ENCODE data around the gene VAMP2. TPM values are rescaled to one million over a fixed set of nuclear protein-coding genes. Genes with fewer than 3 reads are reported as not detected.

Gene VAMP2, protein sequence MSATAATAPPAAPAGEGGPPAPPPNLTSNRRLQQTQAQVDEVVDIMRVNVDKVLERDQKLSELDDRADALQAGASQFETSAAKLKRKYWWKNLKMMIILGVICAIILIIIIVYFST
- total RNA-seq (2014; rRNA removed; shearing (Covaris generic)), result 2.0 and 2.1 TPM in 2 replicates

GRCh38 chr17:8162233-8162996 is at the start of gene VAMP2:
Gene VAMP2, minus strand, starts transcription at chr17:8162948. Its CDS starts 69 bp downstream, at chr17:8162879.
- DNase-seq (ENCODE audit: low read depth), result peak; percentile 49

- DNase-seq (ENCODE audit: low read depth), result no peak
Measured at GRCh38 chr17:8210761-8211458, 48.2 kb upstream of the VAMP2 start.

DNA sequence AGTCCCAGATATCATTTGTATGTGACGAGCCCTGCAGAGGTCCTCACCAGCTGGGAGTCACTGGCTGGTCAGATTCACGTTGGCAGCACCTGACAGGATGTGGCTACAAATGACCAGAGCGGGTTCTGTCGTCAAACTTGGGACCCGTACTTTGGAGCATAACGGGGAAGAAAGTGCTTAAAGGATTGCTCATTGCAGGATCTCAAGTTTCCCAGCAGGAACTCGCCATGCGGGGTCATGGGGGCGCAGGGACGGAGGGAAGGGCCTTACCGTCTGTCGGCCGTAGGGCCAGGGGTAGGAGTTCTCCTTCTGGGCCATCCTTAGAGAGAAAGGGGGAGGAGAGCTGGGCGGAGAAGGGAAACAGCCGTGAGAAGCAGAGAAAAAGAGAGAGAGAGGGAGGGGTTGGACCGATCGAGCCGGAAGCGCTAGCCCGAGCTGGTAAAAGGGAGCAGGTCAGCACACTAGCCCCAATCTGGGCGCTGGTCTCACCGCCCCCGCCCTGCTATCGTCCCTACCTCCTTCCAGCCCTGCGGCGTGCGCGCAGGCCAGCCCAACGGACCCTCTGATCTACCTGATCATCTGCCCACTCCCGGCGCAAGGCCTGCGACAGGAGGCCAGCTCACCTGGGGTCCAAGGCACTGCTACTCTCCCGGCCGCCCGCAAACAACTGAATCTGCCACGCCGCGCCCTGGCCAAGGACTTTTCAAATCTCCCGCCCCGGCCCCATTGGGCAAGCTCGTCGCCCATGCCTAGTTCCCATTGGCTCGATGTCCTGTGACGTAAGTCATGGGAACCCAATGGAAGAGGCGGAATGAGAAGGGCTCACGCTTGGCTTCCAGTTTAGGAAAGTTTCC is 47.4 kb upstream of the VAMP2 start, which contains the start of gene AURKB:
Gene AURKB, minus strand, starts transcription at position 669 of the 854 bp plus-strand sequence. Its CDS starts 351 bp downstream, at position 318.
- peak; percentile 96 for DNase-seq (ENCODE audit: low read depth)

DNA sequence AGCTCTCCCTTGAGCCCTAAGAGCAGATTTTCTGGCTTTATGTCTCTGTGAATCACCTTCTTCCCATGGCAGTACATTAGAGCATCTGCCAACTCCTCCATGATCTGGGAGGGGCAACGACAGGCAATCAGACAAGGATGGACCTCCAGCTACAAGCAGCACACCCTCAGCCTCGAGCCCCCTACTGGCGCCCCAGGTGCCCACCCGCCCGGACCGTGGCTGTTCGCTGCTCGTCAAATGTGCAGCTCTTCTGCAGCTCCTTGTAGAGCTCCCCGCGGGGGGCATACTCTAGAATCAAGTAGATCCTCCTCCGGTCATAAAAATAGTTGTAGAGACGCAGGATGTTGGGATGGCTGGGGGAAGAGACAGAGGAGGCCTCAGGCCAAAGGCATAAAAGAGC is 43.8 kb upstream of the VAMP2 start:
- DNase-seq (ENCODE audit: low read depth), result no peak

DNA sequence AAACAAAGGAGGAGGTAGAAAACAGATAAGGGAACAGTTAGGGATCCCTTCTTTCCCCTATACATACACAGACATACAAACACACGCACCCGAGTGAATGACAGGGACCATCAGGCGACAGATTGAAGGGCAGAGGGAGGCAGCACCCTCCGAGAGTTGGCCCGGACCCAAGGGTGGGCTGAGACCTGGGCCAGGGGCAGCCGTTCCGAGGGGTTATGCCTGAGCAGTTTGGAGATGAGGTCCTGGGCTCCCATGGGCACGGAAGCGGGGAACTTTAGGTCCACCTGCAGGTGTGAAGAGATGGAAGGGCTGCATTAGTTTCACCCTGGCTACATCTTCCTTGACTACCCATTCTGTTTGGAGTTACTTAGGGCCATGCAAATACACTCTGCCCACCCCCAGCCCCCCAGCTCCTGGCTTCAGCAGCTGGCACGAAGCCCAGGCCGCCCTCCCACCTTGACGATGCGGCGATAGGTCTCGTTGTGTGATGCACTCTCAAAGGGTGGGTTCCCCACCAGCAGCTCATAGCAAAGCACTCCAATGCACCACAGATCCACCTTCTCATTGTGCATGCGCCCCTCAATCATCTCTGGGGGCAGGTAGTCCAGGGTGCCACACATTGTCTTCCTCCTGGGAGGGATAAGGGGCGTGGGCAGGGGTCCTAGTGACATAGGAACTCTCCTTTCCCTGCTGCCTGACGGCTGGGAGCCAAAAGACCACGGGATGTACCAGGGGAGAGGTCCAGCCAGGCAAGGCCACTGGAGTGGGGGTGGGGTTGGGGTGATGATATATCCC is 42.2 kb upstream of the VAMP2 start:
- no peak for DNase-seq (ENCODE audit: low read depth)

DNA sequence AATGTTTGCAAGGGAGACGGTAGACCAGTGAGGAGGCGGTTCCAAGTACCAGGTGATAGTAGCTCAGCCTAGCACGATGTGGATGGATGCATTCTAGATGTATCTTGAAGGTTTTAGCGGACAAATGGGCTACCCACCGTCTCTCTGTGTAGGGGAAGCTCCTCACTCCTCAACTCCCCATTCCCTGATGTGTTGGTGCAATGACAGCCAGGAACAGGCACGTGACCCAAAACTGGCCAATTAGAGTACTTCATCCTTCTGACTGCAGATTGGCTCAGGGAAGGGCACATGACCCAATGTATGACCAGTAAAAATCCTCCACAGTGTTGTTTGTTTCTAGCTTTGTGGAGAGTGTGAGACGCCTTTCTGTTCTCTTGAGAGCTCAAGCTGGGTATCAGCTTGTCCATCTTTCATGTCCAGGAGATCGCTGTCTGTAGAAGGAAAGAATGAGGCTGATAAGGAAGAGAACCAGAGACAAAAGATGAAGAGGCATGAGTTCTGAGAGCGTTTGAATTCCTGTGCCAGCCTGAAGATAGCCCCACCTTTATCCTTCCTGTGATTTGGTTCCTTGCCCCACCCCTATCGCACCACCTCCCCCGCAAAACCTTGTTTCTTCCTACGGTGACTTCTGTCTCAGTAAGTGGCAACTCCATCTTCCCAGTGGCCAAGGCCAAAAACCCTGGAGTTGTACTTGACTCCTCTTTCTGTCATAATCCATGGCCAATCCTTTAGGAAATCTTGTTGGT is 29.5 kb upstream of the VAMP2 start:
- peak; percentile 93 for DNase-seq (ENCODE audit: low read depth)

DNA sequence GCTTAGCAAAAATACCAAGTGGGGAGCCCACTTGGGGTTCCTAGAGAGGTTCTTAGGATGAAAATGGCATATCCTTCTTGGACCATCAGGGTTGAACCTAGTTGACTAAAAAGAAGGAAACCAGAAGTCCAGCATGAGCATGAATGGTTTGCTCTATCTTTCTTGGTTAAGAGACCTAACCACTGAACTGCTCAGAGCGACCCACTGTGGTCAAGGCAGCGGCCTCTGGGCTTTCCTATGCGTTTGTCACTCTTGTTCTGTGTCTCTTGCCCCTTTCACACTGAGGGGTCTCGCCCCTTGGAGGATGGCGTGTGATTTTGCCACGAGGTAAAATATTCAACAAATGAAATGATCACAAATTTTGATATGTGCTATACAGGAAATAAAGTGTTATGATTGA is 27.8 kb upstream of the VAMP2 start:
- DNase-seq (ENCODE audit: low read depth), result no peak

DNA sequence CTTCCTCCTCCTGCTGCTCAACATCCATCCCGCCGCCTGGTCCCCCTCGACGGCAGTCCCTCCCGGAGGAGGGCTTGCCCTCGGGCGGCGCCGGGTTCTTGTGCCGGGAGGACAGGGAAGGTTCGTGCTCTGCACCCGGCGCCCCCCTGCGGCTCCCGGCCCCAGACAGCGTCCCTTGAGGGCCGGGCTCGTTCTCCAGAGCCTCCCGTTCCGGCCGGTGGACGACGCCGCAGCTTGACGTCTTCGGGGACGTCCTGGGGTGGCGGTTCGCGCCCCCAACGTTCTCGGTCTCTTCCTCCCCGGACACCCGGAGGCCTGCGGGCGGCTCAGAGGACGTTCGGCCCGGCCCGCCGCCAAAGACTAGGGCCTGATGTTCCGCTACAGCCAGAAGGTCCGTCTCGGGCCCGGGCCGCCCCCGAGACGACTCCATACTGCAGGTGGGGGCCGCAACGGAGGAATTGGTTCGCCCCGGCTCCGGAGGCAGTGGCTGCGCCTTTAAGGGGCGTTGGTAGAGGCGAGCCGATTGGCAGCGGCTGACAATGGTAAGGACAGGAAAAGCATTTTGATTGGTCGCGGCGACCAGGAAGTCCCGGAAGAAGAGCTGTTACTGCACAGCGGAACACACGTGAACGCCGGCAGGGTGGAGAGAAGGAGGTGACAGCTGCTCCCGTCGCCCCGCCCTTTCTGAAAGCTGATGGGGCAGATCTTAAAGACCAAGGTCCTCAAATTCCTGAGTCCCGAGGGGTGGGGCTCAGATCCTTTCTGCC is 27.1 kb upstream of the VAMP2 start, which contains the start of gene BORCS6:
Gene BORCS6, minus strand, starts transcription at position 470 of the 767 bp plus-strand sequence. Its CDS starts 40 bp downstream, at position 430.
- peak; percentile 98 for DNase-seq (ENCODE audit: low read depth)

DNA sequence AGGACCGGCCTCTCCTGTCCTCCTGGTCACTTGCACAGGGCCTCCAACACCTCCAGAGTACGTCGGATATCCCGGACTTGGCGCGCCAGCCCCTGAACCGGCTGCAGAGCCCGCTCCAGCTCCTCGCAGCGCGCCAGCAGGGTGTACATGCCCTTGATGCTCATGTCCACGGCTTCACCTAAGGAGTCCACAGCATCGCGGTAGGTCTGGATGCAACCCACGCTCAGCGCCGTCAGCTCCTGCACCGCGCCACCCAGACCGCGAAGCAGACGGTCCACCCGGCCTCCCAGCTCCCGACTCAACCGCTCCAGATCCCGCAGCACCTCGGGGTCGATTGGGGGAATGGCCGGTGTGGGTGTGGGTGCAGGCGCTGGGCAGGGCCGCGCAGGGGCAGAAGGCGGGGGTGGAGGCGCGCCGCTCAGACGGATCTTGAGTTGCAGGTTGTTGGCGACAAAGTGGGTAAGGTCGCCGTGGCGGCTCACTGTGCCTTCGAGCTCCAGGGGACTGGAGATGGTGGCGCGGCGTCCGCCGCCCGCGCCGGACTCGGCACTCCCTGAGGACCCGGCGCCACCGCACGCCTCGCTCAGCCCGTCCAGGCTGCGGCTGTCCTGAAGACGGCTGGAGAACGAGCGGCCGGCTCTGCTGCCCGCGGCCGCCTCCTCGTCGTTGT is 26.4 kb upstream of the VAMP2 start:
- no peak for DNase-seq (ENCODE audit: low read depth)

DNA sequence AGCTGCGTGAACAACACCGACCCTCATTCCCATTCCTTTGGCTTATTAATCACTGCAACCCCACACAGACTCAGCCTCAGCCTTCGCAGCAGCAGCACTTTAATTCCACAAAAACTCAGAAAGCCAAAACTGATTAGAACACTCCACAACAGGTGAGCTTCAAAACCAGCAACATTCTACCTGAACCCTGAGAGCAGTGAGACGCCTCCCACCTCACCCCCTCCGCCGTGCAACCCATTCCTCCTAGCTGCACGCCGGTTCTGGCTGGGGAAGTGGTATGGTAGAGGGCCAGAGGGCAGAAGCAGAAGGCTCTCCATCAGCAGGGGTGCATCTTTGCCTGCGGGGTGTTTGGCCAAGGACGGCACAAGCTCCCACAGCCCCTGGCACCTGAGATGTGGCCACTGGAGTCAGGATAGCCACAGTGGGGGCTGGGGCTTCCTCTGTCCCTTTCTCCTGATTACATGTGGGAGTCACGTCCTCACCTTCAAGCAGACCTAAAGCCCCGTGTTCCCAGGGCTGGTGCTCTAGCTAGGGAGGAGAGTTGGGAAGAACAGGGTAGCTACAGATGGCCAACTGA is 25.6 kb upstream of the VAMP2 start:
- no peak for DNase-seq (ENCODE audit: low read depth)

DNA sequence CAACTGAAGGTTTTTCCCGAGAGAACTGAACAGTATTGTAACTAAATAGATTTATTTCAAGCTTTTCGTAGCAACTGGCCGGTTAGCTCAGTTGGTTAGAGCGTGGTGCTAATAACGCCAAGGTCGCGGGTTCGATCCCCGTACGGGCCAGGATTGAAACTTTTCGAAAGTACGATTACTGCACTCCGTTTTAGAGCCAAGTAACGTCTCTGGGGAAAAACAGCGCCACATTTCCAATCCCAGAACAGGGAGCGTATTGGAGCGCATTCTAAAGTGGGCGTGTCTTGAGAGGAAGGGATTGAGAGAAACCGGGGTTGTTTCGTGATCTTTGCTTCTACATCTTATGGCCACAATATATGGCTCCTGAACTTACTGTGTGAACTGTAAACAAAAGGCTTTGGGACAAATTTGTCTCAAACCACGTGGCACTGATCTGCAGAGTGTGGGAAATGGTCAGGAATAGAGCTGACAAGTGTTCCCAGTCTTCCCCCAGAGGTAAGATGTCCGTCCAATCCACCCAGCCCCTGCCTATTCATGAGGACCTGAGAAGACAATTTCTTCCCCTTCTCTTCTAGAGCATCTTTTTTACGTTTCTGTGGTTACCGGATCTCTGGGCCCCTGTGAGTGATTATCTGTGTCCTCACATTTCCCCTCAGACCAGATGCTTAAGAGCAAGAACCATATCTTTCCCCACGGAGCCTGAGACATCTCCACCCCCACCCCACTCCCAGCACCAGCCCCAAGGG is 24.9 kb upstream of the VAMP2 start:
- peak; percentile 98 for DNase-seq (ENCODE audit: low read depth)

DNA sequence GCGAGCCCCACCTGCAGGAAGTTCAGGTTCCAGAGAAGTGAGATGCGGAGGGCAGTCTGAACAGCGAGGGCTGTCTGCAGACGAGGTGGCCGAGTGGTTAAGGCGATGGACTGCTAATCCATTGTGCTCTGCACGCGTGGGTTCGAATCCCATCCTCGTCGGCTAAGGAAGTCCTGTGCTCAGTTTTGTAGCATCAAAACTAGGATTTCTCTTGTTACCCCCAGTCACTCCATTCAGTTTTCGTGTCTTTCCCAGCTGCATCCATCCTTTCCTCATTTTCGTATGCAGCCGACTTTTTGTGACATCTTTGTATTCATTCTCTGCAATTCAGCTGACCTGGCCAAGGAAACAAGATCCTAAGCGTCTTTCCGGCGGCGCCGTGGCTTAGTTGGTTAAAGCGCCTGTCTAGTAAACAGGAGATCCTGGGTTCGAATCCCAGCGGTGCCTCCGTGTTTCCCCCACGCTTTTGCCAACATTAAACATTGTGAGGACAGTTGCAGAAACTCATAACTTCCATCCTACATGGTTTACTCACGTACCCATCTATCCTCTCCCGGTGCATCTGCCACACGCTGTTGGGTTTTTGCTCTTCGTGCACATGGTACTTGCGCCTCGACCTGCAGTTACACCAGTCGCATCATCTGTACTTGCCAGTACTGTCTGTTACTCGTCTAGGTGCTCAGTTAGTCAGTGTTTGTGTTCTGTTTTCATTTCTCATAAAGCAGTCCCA is 24.2 kb upstream of the VAMP2 start:
- peak; percentile 90 for DNase-seq (ENCODE audit: low read depth)

DNA sequence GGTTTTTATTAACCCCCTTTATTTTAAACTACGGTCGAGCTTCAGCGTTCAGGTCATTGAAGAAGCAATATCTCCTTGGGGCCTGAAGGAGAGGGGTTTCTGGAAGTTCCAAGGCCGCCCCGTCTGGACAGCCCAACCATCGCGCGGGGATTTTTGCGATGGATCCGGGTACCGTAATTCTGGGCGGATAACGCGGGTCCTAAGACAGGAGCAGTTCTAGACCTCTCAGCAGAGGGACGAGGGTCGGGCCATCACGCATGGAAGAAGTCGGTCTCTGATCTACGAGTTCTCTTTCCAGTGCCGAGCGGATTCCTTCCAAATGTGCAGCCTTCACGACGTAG is 23.7 kb upstream of the VAMP2 start:
- DNase-seq (ENCODE audit: low read depth), result no peak

DNA sequence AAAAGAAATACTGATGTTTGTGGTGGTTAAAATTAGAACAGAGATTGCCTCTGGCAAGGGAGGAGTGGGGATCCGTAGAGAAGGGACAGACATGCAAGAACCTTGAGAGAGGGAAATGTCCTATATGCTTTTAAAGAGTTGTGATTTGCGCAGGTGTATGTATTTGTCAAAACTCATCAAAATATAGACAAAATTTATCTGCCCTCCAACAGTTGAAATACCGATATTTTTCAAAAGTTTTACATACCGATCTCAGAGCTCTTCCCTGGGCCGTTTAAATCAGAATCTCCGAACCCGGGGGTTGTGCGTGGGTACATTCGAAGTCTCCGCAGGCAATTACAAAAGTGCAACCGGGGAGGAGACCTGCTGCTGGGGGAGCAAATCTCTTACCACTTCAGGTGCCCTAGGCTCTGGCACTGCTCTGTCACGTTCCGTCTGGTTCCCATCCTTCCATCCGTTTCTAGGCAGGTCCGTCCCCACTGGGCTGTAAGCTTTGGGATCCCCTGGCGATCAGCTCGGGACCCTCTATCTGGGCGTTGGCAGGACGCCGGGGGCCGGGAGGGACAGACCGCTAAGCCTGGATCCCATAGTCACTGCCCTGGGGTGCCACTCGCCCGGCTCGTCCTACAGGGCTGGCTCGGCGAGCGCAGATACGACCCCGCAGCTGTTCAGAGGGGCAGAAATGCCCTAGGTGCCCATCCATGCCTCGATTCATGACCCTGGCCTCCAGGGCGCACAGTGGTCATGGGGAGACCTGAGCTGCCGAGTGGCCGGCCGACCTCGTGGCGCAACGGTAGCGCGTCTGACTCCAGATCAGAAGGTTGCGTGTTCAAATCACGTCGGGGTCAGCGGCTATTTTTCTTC is 23.1 kb upstream of the VAMP2 start:
- DNase-seq (ENCODE audit: low read depth), result peak; percentile 61

- DNase-seq (ENCODE audit: low read depth), result no peak
Measured at GRCh38 chr17:8176998-8177731, 14.4 kb upstream of the VAMP2 start.

All from RPMI7951 (cell line).